Pancreas (tissue), 10 donors: ENCODE data around the gene MXI1. TPM values are rescaled to one million over a fixed set of nuclear protein-coding genes. Genes with fewer than 3 reads are reported as not detected.
A peak's percentile ranks its signal among the peaks of the same experiment; 100 is the strongest.

Experiments used
- ATAC-seq, 4 donors: fragments of 200-7000 bp; cut with Tn5 transposase; one replicate each; pipeline versions ENCODE4 v1.8.0 to v1.9.1; 2020; ENCODE audit warnings: mild to moderate bottlenecking in 4 of 4, moderate library complexity in 4 of 4
- DNase-seq, 6 donors: peaks; one replicate each; pipeline ENCODE4 v3.0.0-alpha.2; 2020
- FAIRE-seq: peaks from 2 replicates; lab custom pipeline; 2012; peaks lifted over from hg19 to GRCh38; lab: Jason Lieb, UNC
- H3K27ac ChIP-seq, 4 donors: fragments of 200-600 bp; sonication (generic); 1 replicate in 3 of 4; 2 replicates in 1 of 4; pipeline versions ENCODE4 v1.5.0 to v1.8.0; 2020
- H3K27me3 ChIP-seq, 4 donors: fragments of 200-600 bp; one replicate each; pipeline ENCODE4 v1.8.0; 2021
- H3K36me3 ChIP-seq, 3 donors: fragments of 200-600 bp; sonication (generic) in 1 of 3; one replicate each; pipeline versions ENCODE4 v1.5.0 to v1.8.0; 2020 to 2021
- H3K4me1 ChIP-seq, 3 donors: fragments of 200-600 bp; one replicate each; pipeline ENCODE4 v1.8.0; 2021
- H3K4me3 ChIP-seq, 4 donors: fragments of 200-600 bp; sonication (generic) in 2 of 4; one replicate each; pipeline versions ENCODE4 v1.5.0 to v1.8.0; 2020 to 2021
- H3K9me3 ChIP-seq, 4 donors: fragments of 200-600 bp; one replicate each; pipeline ENCODE4 v1.8.0; 2021
- CTCF ChIP-seq, 4 donors: fragments of 200-600 bp; sonication (generic) in 3 of 4; IDR thresholded peaks; one replicate each; pipeline versions ENCODE4 v1.5.0 to v1.8.0; 2021; ENCODE audit warnings: antibody characterized with exemption in 4 of 4
- WGBS, 2 donors: extraction: QIAGEN DNeasy Blood & Tissue Kit; methylation state at CpG; one replicate each; pipeline ENCODE4 v1.1.7; 2013; 5-methylcytosine and 5-hydroxymethylcytosine counted together
- intact Hi-C, 3 donors: fragments of 100-400 bp; cut with DNase I; formaldehyde crosslinking; loops; one replicate each; pipeline versions ENCODE4 v1.11.1 to v1.14.2; 2022
- polyA plus RNA-seq, 2 donors: library from polyadenylated mRNA; stranded (reverse); fragments of 200-250 nt; gene quantifications; one replicate each; pipeline ENCODE4 v1.2.3, GENCODE V29; 2013
- total RNA-seq, 6 donors: library from RNA; stranded (reverse); fragmentation: NEBNext Ultra II Directional in 4 of 6; extraction: Animal tissue kit (Norgen Biotek cat#: 25700) in 4 of 6; gene quantifications; one replicate each; pipeline versions ENCODE4 v1.2.1 to v1.2.4, GENCODE V29; 2021 to 2023
- donor health status: healthy with polysubstance abuse.
- donor health status: DM: no; HTN: no; CAD: no; lungs with moderate emphysema.
- donor health status: DM: no; HTN: no; CAD: no.
- donor health status: control.
- donor health status: control.
- donor health status: Bipolar disorder and iron deficiency.
- donor health status: DM: yes; HTN: yes; CAD: no.
- donor health status: DM: no; HTN: no; CAD: no.
- donor health status: DM: no; HTN: no; CAD: no.
- donor health status: DM: yes; HTN: yes; CAD: no.

The MXI1 gene
- total and polyA plus RNA-seq, 8 donors: 8.2 to 30.5 (median 21.5) TPM

- 3 to 4% methylated on average over 20 of the region's 20 CpGs for WGBS, 2 donors
- peak; percentile 76 to 88 (median 83) for DNase-seq
- no peak for TF ChIP-seq CTCF (IDR thresholded peaks at IDR 0.05)
- ATAC-seq: peak; percentile 39 to 65 (median 48)
- Histone ChIP-seq H3K36me3 (no peaks in the 10 kb centered on the region), H3K27ac (peak overlapping the region; percentile 4 to 80 (median 55)), H3K4me3 (peak overlapping the region in 2 of 4 donors; percentile 18 to 27), H3K27me3 (no peaks in the 10 kb centered on the region), H3K9me3 (no peaks in the 10 kb centered on the region), H3K4me1 (peaks cover 5 to 30% (median 12%) of the 10 kb centered on the region in 3 donors)
- intact Hi-C loops: loop anchor here in 1 of 3 donors (10.0 kb wide), 1 partner anchor 87 kb away; no protein-coding TSS in a partner anchor
- no peak for FAIRE-seq
Measured at GRCh38 chr10:110221721-110222261, 14.4 kb downstream of the MXI1 start.

- Histone ChIP-seq H3K36me3 (no peaks in the 10 kb centered on the region), H3K4me1 (peaks cover 5 to 27% (median 12%) of the 10 kb centered on the region in 3 donors), H3K27ac (peak overlapping the region in 1 of 4 donors; percentile 73), H3K27me3 (no peaks in the 10 kb centered on the region), H3K4me3 (no peak overlapping the region), H3K9me3 (no peaks in the 10 kb centered on the region)
- FAIRE-seq (no peak), DNase-seq (no peak), ATAC-seq (no peak)
- 94 to 97% methylated on average over 4 of the region's 4 CpGs for WGBS, 2 donors
- intact Hi-C loops: loop anchor here in 1 of 3 donors (10.0 kb wide), 1 partner anchor 88 kb away; no protein-coding TSS in a partner anchor
- no peak for TF ChIP-seq CTCF (IDR thresholded peaks at IDR 0.05)
Measured at GRCh38 chr10:110222641-110223297, 15.4 kb downstream of the MXI1 start.

- Histone ChIP-seq H3K4me1 (peaks cover 5 to 27% (median 12%) of the 10 kb centered on the region in 3 donors), H3K27ac (no peak overlapping the region), H3K4me3 (no peak overlapping the region), H3K36me3 (no peaks in the 10 kb centered on the region), H3K9me3 (no peaks in the 10 kb centered on the region), H3K27me3 (no peaks in the 10 kb centered on the region)
- ATAC-seq: no peak
- no peak for FAIRE-seq
- WGBS, 2 donors: 88 to 90% methylated on average over 13 of the region's 13 CpGs
- no peak for DNase-seq
- no peak for TF ChIP-seq CTCF (IDR thresholded peaks at IDR 0.05)
- intact Hi-C loops: loop anchor here in 1 of 3 donors (10.0 kb wide), 1 partner anchor 89 kb away; no protein-coding TSS in a partner anchor
Measured at GRCh38 chr10:110223298-110223925, 16.0 kb downstream of the MXI1 start.

GRCh38 chr10:110224992-110225391, 17.6 kb downstream of the MXI1 start:
- Histone ChIP-seq H3K4me1 (peaks cover 4 to 26% (median 12%) of the 10 kb centered on the region in 3 donors), H3K27ac (peak overlapping the region in 2 of 4 donors; percentile 77 to 96), H3K4me3 (peak overlapping the region in 1 of 4 donors; percentile 83), H3K36me3 (peaks cover 0 to under 1% (median 0%) of the 10 kb centered on the region in 3 donors), H3K9me3 (no peaks in the 10 kb centered on the region), H3K27me3 (no peaks in the 10 kb centered on the region)
- ATAC-seq: no peak
- FAIRE-seq: no peak
- no peak for DNase-seq
- intact Hi-C loops: loop anchor here in 1 of 3 donors (10.0 kb wide), 1 partner anchor 90 kb away; no protein-coding TSS in a partner anchor
- no peak for TF ChIP-seq CTCF (IDR thresholded peaks at IDR 0.05)
- 43 to 59% methylated on average over 9 of the region's 9 CpGs for WGBS, 2 donors
